GM19023 (cell line): ENCODE measurements around the gene COL8A1.

ENCODE experiments used
- ATAC-seq: cut with Tn5 transposase; IDR thresholded peaks from one replicate; pipeline ENCODE4 v1.9.1; 2021; ENCODE audit warnings: mild to moderate bottlenecking, moderate library complexity; ENCODE audit not compliant: unreplicated experiment

The COL8A1 gene

DNA sequence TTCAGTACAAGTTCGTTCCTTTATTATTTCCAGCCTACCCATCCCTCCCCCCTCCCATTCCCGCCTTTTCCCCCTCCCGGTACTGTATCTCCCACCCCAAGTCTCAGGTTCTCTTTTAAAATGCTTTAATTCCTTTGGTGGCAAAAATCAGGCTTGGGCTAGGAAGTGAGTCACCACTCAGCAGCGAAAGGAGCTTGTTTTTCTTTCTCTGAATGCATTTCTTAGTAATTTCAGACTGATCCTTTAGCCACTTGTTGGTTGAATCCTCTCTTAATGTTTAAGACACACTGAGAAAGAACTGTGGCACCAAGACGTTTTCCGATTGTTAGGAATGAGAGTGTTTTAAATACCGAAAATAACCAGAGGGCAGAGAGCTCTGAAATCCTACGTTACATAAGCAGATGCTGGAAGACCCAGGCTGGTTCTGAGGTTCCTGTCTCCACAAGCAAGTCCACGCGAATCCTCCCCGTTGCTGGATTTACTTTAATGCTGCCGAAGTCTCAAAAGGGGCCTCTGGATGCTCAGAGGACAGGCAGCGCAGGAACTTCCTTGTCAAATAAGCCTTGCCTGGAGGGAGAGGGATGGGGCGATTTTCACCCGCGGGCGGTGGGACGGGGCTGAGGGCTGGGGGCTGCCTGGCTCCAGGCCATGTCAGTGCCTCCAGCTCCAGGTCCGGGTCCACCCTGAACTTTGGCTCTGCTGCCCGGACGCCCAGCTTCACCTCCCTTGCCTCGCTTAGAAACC, 854 bp upstream of the COL8A1 start:
- no peak for ATAC-seq

DNA sequence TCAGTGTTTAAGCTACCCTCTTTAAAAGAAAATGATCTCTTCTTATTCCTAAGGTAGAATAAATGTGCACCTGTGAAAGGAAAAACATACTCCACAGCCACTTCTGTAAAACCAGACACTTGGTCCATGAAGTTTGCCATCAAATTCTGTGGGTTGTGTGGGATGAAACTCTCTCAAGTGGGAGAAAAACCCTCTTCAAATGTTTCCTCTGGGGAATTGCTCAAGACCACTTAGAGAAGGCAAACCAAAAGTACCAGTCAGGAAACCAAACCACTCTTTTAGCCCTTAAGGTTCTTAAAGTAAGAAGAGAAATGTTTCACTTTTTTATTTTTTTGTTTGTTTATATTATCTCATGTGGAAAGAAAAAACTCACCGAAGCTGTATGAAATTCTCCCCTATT, 1.2 kb downstream of the COL8A1 start:
- ATAC-seq, result no peak

DNA sequence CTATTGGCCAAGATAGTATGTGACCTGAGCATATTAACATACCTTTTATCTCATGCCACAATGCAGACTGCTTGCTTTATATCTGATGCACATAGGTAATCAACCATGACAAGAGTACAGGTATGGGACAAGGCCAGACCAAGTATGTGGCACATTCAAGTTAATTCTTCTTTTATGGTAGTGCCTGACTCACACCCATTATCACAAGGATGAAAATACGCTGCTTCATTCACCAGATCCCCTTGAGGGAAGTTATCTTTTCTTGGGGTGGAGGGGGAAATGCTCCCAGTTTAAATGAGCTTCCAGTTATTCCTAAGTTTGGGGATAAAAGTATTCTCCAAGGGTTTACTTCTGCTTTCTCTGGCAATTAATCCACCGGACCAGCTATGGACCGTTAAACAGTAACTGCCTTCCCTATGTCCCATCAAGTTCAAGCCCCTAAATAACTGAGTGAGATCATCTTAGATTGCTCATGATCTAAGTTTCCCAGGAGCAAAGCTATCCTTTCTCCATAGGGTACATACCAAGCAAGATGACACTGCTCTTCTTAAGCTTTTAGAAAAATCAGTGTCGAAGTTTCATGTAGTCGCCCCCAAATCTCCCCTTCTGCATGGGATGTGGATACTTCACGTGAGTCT, 1.9 kb downstream of the COL8A1 start:
- no peak for ATAC-seq

DNA sequence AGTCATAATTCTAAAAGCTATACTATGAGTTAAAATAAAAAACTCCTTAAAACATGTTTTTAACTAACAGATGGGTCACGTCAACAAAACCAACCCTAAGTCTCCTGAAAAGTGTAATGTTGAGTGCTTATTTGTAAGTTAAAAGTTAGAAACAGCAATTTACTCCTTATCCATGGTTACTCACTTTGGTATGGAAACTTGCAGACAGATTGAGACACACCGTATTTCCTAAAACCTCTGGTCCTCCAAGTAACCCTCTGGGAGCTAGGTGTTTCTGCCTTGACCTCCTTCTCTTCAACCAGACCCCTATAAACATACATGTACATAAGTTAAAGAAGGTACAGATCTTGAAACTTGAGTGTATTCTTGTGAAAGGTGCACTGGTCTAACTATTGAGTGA, 3.1 kb downstream of the COL8A1 start:
- ATAC-seq, result no peak

DNA sequence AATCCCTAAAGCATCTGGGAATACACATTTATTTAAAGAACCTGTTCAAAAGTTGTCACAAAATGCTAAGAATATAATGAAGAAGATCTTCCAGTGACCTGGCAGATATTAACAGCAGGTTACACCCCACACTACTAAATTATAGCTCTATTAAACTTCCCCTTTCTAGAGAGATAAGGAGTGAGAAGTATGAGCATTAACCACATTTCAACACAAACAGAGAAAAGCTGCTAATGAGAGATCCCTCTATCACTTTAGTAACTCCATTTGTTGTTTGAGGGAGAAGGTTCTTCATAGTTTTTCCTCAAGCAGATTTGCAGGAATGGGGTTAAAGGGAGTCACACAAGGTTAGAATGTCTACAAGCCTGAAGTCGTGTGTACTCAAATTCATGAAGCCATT, 3.6 kb downstream of the COL8A1 start:
- ATAC-seq, result no peak

DNA sequence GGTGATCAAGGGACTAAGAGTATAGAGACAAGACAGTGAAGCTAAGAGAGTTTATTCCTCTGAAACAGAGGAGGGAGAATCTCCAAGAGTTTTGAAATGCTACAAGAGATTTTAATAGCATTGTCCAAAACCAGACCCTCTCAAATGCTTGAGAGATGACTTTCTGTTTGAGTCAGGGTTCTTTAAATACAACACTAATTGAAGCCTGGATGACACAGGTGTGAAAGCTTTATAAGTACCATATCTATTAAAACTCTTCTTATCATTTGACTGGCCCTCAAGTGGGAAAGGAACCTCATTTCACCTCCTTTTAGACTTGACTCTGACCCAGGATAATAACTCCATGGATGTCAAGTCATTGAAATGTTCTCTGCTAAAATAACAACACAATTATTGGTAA, 5.6 kb downstream of the COL8A1 start:
- ATAC-seq, result no peak

DNA sequence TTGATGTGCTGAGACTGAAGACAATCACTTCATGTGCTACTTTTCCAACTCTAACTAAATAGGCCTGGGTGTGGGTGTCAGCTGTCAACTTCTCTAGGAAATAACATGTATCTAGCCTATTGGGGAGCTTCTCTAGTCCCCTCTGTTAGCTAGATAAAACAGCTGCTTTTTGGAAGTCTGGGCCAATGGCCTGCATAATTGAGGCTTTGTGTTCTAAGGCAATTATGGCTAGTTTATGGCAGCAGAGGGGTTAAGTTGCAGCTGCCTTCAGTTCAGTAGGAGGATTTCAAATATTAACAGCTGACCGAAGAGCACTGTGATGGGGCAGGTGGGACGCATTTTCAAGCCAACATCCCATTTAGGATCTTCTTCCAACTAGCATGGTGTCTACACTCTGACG, 6.4 kb downstream of the COL8A1 start:
- no peak for ATAC-seq

DNA sequence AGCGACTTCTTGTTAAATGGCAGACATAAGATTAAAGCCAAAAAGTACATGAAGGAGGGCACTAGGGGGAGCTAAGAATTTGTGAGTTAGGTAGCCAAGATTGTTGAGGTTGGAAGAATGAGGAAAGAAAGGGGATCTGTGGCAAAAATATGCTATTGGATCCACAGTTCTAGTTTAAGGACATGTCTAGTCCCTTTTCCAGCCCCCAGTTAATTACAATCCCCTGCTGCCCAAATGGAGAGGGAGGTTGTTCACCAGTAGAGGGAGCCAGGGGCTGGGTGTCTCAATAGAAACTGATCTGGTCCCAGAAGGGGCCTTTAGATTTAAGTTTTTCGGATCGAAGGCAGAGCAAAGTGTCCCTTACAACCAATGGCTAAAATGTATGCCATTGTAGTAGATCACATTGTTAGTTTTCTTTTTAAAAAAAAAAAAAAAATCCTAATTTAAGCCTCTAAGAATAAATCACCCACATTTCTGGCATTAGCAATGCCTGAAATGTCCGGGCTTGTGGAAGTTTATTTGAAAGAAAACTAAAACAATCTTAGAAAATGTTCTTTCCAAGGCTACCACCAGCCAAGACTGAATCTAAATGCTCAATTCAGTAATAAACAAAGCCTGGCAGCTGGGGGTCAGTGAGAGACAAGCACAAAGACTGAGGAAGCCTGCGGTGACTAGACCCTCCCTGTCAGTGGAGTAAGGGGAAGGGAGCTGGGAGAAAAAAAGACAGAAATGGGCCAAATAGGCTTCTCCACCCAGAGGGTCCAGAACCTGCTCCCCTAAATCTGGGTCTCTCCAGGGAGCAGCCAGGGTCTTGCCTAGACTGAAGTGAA, 7.1 kb downstream of the COL8A1 start:
- ATAC-seq, result no peak

DNA sequence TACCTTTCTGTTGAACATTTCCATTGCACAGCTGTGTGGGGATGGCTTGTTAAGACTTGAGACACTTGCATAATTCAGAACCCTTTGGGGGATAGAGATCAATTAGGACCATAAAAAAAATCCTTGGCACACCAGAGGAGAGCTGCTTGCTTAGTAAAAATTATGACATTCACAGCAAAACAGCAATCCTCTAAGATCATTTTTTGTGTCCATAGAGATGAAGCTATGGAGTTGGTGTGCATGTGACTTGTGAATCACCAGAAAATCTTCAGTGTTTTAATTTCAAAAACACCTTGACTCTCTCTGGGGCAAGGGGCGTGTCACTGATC, 7.7 kb downstream of the COL8A1 start:
- no peak for ATAC-seq

DNA sequence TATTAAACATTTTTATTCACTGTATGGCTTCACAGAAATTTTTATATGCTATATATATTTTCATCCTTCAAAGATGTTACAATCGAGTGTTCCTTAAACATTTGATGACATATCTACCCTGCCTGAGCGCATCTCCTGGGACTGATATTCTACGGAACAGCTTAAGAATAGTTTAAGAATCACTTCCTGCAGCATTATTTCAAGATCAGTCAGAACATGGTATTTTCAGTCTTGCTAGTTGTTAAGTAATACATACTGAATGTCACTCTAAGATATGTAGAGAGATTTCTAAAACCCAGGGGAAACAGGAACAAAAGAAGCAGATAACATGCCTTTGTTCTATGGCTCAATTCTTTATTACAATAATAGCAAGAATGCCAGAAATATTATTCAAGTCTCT, 8.7 kb downstream of the COL8A1 start:
- no peak for ATAC-seq

DNA sequence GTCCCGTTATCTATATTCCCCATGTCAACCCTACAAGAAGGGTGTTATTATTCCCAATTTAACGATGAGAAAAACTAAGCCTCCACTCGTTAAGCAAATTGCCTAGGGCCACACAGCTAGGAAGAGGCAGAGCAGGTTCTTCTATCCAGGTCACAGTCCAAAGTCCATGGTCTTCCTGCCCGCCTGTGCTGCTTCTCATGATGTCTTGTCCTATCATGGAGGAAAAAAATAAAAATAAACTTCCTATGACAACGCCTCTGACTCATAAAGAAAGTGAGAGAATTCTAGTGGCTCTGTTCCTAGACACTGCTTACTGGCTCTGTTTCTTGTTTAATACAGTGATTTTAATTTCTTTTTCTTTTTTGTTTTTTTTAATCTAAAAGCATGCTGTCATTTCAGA, 9.7 kb downstream of the COL8A1 start:
- ATAC-seq, result no peak

DNA sequence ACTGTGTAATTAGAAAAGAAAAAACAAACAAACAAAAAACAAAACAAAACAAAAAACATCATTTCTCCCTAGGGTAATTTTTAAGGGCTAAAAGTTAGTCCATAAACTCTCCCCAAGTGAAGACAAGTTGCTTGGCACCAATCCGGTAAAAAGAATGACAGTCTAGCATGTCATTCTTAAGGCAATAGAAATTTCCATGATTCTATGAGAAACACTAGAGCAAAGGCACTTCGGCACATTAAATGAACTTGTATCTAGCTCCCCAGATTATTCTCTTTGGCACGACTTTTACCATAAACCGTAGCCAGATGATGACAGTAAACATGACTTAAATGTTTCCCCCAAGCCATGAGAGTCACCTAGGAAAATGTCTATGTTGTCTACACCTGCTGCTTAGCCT, 10.1 kb downstream of the COL8A1 start:
- ATAC-seq, result no peak

DNA sequence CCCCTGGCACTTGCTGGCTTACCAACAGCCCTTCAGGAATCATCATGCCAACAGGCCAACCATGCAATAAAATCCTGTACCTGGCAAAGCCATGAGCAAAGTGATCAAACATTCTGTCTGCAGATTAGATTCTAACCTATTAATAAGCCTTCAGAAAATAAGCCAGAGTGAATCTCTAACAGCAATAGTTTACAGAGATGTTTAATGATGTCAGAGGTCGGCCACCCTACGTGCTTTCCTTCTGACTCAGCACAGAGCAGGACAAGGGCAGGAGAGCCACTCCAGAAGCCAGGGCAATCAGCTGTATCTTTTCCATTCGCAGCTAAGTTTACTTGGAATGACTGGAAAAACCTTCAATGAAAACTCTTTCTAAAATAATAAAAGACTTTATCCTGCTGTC, 13.1 kb downstream of the COL8A1 start:
- ATAC-seq, result no peak

DNA sequence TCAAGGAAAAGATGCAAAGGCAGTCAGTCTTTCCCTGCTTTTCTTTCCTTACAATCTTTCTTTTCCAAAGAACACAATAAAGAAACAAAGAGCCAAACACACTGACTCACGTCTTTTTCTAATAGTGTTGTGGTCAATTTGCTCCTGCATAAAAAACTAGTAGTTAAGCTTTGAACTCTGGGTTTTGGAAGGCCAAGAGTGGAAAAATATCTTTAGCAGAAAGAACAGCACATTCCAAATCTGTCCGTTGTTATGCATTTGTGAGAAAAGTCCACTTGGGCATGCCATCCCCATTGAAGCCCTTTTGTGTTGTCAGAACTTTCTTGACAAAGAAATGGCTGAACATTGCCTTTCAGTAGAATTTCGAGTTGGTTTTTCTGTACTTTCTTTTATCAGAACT, 18.2 kb downstream of the COL8A1 start:
- ATAC-seq, result no peak

DNA sequence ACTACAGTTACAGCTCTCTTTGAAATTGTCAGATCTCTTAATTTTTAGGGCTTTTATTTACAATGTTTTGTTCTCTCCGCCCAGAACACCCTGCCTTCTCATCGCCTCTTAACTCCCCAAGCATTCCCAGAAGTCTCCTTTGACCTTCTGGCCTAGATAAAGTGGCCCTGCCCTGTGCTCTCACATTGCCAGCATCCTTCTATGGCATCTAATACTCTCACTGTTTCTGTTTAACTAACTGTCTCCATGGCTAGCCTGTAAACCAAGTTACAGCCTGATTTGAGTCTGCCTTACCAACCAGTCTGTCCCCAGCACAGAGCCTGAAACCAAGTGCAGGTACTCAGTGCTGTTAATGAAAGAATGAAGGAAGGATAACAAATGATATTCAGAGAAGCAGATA, 19.9 kb downstream of the COL8A1 start:
- ATAC-seq, result no peak

DNA sequence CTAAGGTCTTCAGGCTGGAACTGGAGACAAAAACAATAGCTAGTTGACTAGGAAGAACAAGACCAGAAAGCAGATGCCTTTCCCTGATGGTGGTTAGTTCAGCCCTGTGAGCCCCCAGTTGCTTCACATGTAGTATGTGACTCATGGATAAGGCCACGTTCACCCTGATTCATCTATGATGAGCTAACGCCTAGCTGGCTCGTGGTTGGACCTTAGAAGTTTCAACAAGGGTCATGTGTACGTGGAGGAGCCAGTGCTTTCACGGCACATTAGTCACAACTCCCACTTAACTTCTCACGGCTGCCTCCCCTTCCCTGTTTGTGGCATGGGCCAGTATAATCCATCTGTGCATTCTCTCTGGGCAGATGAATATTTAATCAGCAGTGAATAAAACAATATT, 20.6 kb downstream of the COL8A1 start:
- ATAC-seq, result no peak

DNA sequence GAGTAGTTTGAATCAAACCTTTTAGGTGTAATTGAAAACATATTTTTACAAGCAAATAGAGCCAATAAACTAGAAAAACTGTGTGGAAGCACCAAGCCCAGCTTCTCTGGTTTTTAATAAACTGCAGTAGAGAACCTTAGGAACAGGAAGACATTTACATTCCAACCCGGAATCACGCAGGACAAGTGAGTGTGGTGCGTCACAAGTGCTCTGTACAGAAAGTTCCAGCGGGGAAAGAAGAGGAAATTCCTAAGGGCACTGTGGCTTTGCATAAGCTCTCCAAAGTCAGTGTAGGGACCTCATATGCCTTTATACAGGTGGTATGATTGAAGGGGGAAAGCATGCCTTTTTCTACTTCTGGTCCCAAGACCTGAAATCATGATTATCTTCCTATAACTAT, 21.6 kb downstream of the COL8A1 start:
- no peak for ATAC-seq

DNA sequence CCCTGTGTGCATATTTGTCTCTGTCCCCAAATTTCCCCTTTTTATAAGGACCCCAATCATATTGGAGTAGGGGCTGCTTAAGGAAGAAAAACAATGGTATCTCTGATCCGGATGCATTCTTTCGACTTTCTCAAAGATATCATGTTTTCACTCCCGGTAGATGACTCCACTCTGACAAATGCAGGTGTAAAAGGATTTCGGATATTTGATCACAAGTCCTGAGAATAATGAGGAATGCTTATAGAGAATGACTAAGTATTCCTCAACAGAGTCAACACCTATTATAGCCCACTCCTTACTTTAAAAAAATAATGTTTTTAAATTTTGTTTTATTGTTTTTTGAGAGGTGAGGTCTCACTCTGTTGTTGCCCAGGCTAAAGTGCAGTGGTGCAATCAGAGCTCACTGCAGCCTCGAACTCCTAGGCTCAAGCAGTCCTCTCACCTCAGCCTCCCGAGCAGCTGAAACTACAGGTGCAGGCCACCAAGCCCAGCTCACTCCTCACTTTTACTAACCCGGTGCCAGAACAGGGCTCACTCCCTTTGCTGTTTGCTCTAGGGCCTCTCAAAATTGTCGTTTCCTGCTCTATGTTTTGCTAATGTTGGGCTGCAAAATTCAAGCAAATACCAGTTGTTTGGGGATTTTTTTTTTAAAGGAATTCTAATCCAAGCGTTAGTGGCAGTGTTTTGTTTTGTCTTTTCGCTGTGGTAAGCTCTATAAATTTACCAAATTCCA, 24.6 kb downstream of the COL8A1 start:
- ATAC-seq, result no peak

DNA sequence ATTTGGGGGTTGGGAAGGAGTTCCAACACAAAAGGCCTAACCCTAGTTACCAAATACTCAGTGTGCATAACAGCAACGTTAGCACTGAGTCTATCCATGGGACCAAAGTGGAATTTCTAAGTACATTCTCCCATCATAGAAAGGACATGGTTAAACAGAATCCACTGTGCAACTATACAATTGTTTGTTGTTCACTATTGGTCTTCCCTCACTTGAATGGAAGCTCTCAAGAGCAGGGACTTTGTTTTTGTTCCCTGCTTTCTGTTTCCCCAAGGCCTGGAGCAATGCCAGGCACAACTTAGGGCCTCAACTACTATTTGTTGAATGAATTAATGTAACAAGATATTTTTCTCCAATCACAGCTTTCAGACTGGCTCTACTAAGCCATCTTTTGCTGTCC, 25.6 kb downstream of the COL8A1 start:
- no peak for ATAC-seq

DNA sequence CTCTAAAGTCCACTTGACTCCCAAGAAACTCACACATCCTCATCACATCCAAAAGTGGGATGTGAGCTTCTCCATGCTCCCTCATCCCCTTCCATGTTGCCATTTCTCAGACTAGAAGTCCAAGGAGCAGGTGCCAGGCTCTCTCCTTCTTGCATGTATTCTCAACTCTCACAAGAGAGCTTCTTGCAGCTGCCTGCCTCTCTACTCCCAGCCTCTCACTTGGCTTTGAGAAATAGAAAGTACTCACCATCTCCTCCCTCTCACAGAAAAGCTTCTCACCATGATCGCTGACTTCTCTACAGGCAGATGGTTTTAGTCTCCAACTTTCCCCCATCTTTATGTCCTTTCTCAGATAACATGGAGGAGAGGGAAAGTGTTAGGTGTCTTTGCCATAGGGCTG, 26.6 kb downstream of the COL8A1 start:
- no peak for ATAC-seq

DNA sequence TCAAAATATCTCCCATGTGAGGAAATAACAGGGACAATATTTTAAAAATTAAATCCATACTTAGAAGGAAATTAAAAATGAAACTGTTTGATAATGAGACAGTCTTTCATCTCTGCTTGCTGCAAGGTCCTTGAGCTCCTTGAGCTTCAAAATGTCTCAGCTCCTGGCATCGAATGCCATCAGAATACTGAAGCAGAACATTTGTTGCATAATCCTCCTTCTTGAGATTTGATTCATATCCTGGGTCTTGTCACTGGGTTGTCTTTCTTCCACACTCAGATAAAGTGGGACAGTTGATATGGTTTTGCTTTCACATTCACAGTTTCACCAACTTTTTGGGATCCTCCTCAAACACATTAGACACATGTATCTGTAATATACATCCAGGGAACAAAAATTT, 27.8 kb downstream of the COL8A1 start:
- ATAC-seq, result no peak

DNA sequence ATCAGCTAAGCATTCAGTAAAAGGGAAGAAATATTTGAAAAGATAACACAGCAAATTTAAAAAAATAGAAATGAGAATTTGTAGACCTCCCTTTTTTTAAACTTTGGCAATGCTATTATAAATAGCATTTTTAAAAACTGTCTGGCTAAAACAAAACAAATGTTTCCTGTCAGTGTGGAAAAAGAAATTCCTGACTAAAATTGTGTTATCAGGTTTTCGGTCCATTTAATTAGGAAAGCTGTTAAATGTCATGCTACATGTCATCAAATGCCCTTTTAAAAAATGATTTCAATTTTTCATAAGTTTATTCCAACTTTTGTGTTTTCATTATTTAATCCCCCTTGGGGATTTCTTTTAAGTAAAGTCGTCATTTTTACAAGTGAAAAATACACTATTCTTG, 29.6 kb downstream of the COL8A1 start:
- ATAC-seq, result no peak
